Karpas-422 (cell line): ENCODE results near the gene ZNF579. TPM values are rescaled to one million over a fixed set of nuclear protein-coding genes. Genes with fewer than 3 reads are reported as not detected.

Experiments
- DNase-seq: peaks from one replicate; pipeline ENCODE4 v3.0.0-alpha.2; 2015
- H2AFZ ChIP-seq: fragments of 200-600 bp; sonication (generic); 2 replicates; pipeline ENCODE4 v1.6.1; 2014; ENCODE audit warnings: antibody characterized with exemption, low read length, mixed read lengths
- H3K27ac ChIP-seq: fragments of 200-600 bp; sonication (generic); 2 replicates; pipeline ENCODE4 v1.5.1; 2014; ENCODE audit warnings: mild to moderate bottlenecking, low read length, moderate library complexity
- H3K27me3 ChIP-seq: fragments of 200-600 bp; sonication (generic); 2 replicates; pipeline ENCODE4 v1.6.1; 2014; ENCODE audit warnings: low read length, mixed read lengths
- H3K36me3 ChIP-seq: fragments of 200-600 bp; sonication (generic); 2 replicates; pipeline ENCODE4 v1.6.1; 2014; ENCODE audit warnings: low read length, mixed read lengths; ENCODE audit not compliant: insufficient read depth
- H3K4me1 ChIP-seq: fragments of 200-600 bp; sonication (generic); 2 replicates; pipeline ENCODE4 v1.6.1; 2014; ENCODE audit warnings: mild to moderate bottlenecking, low read length, mixed read lengths
- H3K4me2 ChIP-seq: fragments of 200-600 bp; sonication (generic); 2 replicates; pipeline ENCODE4 v1.6.1; 2014; ENCODE audit warnings: low read length, low read depth, mild to moderate bottlenecking; ENCODE audit not compliant: poor library complexity, severe bottlenecking
- H3K4me3 ChIP-seq: fragments of 200-600 bp; sonication (generic); 2 replicates; pipeline ENCODE4 v1.5.1; 2014; ENCODE audit warnings: mild to moderate bottlenecking, antibody characterized with exemption, low read length, mixed read lengths
- H3K79me2 ChIP-seq: fragments of 200-600 bp; sonication (generic); 2 replicates; pipeline ENCODE4 v1.6.1; 2014; ENCODE audit warnings: mild to moderate bottlenecking, low read length, mixed read lengths
- H3K9ac ChIP-seq: fragments of 200-600 bp; sonication (generic); 2 replicates; pipeline ENCODE4 v1.6.0; 2014; ENCODE audit warnings: low read length
- H3K9me2 ChIP-seq: fragments of 200-600 bp; sonication (generic), shearing (Covaris generic); replicated peaks from 2 replicates; pipeline ENCODE4 v1.6.0; 2014; ENCODE audit warnings: mild to moderate bottlenecking, low read length, moderate library complexity; ENCODE audit not compliant: insufficient read depth
- H3K9me3 ChIP-seq: fragments of 300-700, 200-600 bp; sonication (generic); 2 replicates; pipeline ENCODE4 v1.6.1; 2014; ENCODE audit warnings: low read length, mixed read lengths
- H4K20me1 ChIP-seq: fragments of 200-600 bp; sonication (generic); 2 replicates; pipeline ENCODE4 v1.6.1; 2014; ENCODE audit warnings: mild to moderate bottlenecking, antibody characterized with exemption, low read length, low read depth; ENCODE audit not compliant: insufficient read depth
- total RNA-seq: library from RNA; depleted of rRNA; stranded (reverse); fragments of >200 nt; shearing (Covaris generic); gene quantifications from 2 replicates; pipeline ENCODE4 v1.2.3, GENCODE V29; 2014; ENCODE audit warnings: low replicate concordance

Gene ZNF579
- total RNA-seq, 1 experiment from 2014 or later = 5.0 TPM

GRCh38 chr19:55549500-55550320 lies 30.9 kb downstream of the ZNF579 start:
- DNase-seq = no peak
- H3K9me3 ChIP-seq = no peaks in the 10 kb centered on the region
- no peak overlapping the region for H2AFZ ChIP-seq
- no peaks in the 10 kb centered on the region for H3K36me3 ChIP-seq
- peaks cover 4% of the 10 kb centered on the region for H3K4me1 ChIP-seq
- no peaks in the 10 kb centered on the region for H3K9me2 ChIP-seq
- no peaks in the 10 kb centered on the region for H3K79me2 ChIP-seq
- H3K27ac ChIP-seq = no peak overlapping the region
- no peaks in the 10 kb centered on the region for H3K27me3 ChIP-seq
- H3K4me3 ChIP-seq = no peak overlapping the region
- H3K9ac ChIP-seq = no peak overlapping the region
- no peaks in the 10 kb centered on the region for H4K20me1 ChIP-seq
- no peak overlapping the region for H3K4me2 ChIP-seq

DNA sequence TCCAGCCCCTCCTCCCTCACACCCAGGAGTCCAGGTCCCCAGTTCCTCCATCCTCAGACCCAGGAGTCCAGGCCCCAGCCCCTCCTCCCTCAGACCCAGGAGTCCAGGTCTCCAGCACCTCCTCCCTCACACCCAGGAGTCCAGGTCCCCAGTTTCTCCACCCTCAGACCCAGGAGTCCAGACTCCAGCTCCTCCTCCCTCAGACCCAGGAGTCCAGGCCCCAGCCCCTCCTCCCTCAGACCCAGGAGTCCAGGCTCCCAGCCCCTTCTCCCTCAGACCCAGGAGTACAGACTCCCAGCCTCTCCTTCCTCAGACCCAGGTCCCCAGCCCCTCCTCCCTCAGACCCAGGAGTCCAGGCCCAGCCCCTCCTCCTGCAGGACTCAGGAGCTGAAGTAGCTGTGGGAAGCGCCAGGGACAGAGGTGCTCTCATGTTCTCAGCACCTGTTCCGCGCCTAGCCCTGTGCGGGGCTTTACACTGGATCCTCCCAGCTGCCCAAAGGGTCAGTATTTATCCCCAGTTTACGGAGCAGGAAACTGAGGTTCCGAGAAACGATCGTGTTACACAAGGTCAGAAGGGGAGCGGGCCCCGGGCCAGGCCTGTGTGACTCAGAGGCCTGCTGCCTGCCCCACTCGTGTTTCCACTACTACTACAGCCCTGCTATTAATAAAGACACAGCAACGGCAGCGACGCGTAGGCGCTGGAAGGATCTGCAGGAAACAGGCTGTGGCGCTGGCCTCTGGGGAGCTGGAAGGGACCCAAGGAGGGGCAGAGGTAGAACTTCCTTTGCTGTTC lies 33.6 kb downstream of the ZNF579 start:
- Histone ChIP-seq H2AFZ (no peak overlapping the region), H3K27me3 (no peaks in the 10 kb centered on the region), H3K27ac (no peak overlapping the region), H3K9ac (no peak overlapping the region), H3K79me2 (no peaks in the 10 kb centered on the region), H3K36me3 (no peaks in the 10 kb centered on the region), H3K9me2 (no peaks in the 10 kb centered on the region), H3K4me1 (no peaks in the 10 kb centered on the region), H4K20me1 (no peaks in the 10 kb centered on the region), H3K9me3 (no peaks in the 10 kb centered on the region), H3K4me3 (no peak overlapping the region), H3K4me2 (no peak overlapping the region)
- no peak for DNase-seq

- no peak for DNase-seq
- Histone ChIP-seq H2AFZ (no peak overlapping the region), H3K27ac (no peak overlapping the region), H3K4me2 (no peak overlapping the region), H3K9ac (no peak overlapping the region), H3K27me3 (no peaks in the 10 kb centered on the region), H4K20me1 (no peaks in the 10 kb centered on the region), H3K9me2 (no peaks in the 10 kb centered on the region), H3K4me1 (no peaks in the 10 kb centered on the region), H3K9me3 (no peaks in the 10 kb centered on the region), H3K4me3 (no peak overlapping the region), H3K79me2 (no peaks in the 10 kb centered on the region), H3K36me3 (no peaks in the 10 kb centered on the region)
Observed at GRCh38 chr19:55546011-55546410, 34.6 kb downstream of the ZNF579 start.

DNA sequence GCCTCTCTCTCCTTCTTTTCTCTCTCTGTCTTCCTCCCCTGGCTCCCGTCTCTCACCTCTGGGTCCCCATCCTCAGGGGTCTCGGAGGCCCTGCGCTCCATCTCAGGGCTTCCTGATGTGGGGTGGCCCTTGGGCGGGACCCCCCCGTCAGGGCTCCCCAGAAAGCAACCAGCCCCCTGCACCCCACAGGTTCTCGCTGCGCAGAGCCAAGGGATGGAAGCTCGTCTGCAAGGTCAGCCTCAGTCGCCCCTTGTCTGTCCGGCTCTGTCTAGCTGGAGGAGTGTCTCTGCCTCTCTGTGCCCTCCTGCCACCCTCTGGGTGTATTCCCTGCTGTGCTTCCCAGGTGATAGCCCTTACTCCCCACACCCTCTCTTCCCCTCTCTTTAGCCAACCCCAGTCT lies 35.2 kb downstream of the ZNF579 start, which contains the start of gene SBK3:
SBK3 (minus strand) TSS at position 101 of the 400 bp plus-strand sequence; CDS start at position 101, 0 bp downstream.
- no peaks in the 10 kb centered on the region for H3K9me3 ChIP-seq
- no peaks in the 10 kb centered on the region for H3K27me3 ChIP-seq
- no peak within 1 kb of the TSS for H3K4me2 ChIP-seq
- no peaks in the 10 kb centered on the region for H3K79me2 ChIP-seq
- H3K9me2 ChIP-seq = no peaks in the 10 kb centered on the region
- no peak within 1 kb of the TSS for H3K4me3 ChIP-seq
- no peak within 1 kb of the TSS for H2AFZ ChIP-seq
- no peaks in the 10 kb centered on the region for H4K20me1 ChIP-seq
- no peak for DNase-seq
- no peaks in the 10 kb centered on the region for H3K4me1 ChIP-seq
- H3K9ac ChIP-seq = no peak within 1 kb of the TSS
- no peaks in the 10 kb centered on the region for H3K36me3 ChIP-seq
- no peak within 1 kb of the TSS for H3K27ac ChIP-seq

- Histone ChIP-seq H3K27me3 (no peaks in the 10 kb centered on the region), H2AFZ (no peak overlapping the region)
Observed at GRCh38 chr19:55544776-55545439, 35.7 kb downstream of the ZNF579 start.

GRCh38 chr19:55544014-55544413 lies 36.6 kb downstream of the ZNF579 start:
- Histone ChIP-seq H3K9me3 (no peaks in the 10 kb centered on the region), H3K4me2 (no peak overlapping the region), H3K4me1 (no peaks in the 10 kb centered on the region), H3K27ac (no peak overlapping the region), H3K9me2 (no peaks in the 10 kb centered on the region), H4K20me1 (no peaks in the 10 kb centered on the region), H3K9ac (no peak overlapping the region), H2AFZ (no peak overlapping the region), H3K36me3 (no peaks in the 10 kb centered on the region), H3K4me3 (no peak overlapping the region), H3K27me3 (no peaks in the 10 kb centered on the region), H3K79me2 (no peaks in the 10 kb centered on the region)
- no peak for DNase-seq

More at GRCh38 chr19:55544776-55545439, 35.7 kb downstream of the ZNF579 start:
- no peak overlapping the region for H3K9ac ChIP-seq
- no peaks in the 10 kb centered on the region for H3K4me1 ChIP-seq
- no peak overlapping the region for H3K4me3 ChIP-seq
- H3K9me3 ChIP-seq = no peaks in the 10 kb centered on the region
- H4K20me1 ChIP-seq = no peaks in the 10 kb centered on the region
- H3K36me3 ChIP-seq = no peaks in the 10 kb centered on the region
- H3K9me2 ChIP-seq = no peaks in the 10 kb centered on the region
- H3K27ac ChIP-seq = no peak overlapping the region
- no peaks in the 10 kb centered on the region for H3K79me2 ChIP-seq
- no peak overlapping the region for H3K4me2 ChIP-seq
- DNase-seq = no peak

GRCh38 chr19:55543567-55543966 lies 37.1 kb downstream of the ZNF579 start:
- Histone ChIP-seq H3K9ac (no peak overlapping the region), H3K27me3 (no peaks in the 10 kb centered on the region), H4K20me1 (no peaks in the 10 kb centered on the region), H3K9me2 (no peaks in the 10 kb centered on the region), H3K4me3 (no peak overlapping the region), H3K79me2 (no peaks in the 10 kb centered on the region), H3K4me2 (no peak overlapping the region), H2AFZ (no peak overlapping the region), H3K4me1 (no peaks in the 10 kb centered on the region), H3K36me3 (no peaks in the 10 kb centered on the region), H3K9me3 (no peaks in the 10 kb centered on the region), H3K27ac (no peak overlapping the region)
- DNase-seq = no peak

DNA sequence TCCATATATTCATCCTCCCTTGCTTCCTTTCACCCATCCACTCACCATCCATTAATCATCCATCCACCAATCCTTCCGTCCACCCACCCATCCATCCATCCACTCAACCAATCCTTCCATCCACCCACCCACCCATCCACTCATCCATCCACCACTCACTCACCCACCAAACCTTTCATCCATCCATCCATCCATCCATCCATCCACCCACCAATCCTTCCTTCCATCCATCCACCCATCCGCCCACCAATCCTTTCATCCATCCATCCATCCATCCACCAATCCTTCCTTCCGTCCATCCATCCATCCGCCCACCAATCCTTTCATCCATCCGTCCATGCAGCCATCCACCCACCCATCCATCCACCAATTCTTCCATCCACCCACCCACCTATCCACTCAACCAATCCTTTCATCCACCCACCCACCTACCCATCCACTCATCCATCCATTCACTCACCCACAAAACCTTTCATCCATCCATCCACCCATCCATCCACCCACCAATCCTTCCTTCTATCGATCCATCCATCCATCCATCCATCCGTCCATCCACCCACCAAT lies 38.3 kb downstream of the ZNF579 start:
- Histone ChIP-seq H4K20me1 (no peaks in the 10 kb centered on the region), H3K27ac (no peak overlapping the region), H3K4me1 (no peaks in the 10 kb centered on the region), H3K4me3 (no peak overlapping the region), H3K4me2 (no peak overlapping the region), H3K9me3 (no peaks in the 10 kb centered on the region), H3K36me3 (no peaks in the 10 kb centered on the region), H3K79me2 (no peaks in the 10 kb centered on the region), H3K9ac (no peak overlapping the region), H3K27me3 (no peaks in the 10 kb centered on the region), H3K9me2 (no peaks in the 10 kb centered on the region), H2AFZ (no peak overlapping the region)
- no peak for DNase-seq
